GM23338 (cell line): ENCODE results near the gene ZDHHC18. TPM values are rescaled to one million over a fixed set of nuclear protein-coding genes. Genes with fewer than 3 reads are reported as not detected.

Experiments
- ATAC-seq: fragments of 200-7000 bp; cut with Tn5 transposase; 3 replicates; pipeline ENCODE4 v1.9.1; 2020
- DNase-seq: peaks from one replicate; pipeline ENCODE4 v3.0.0-alpha.2; 2015; ENCODE audit warnings: low spot score
- H2AFZ ChIP-seq: fragments of 200-600 bp; sonication (generic); 2 replicates; pipeline ENCODE4 v1.8.0; 2016; ENCODE audit warnings: antibody characterized with exemption, mild to moderate bottlenecking, moderate library complexity
- H3F3A ChIP-seq: fragments of 200-600 bp; sonication (generic); replicated peaks from 2 replicates; pipeline ENCODE4 v1.8.0; 2017; ENCODE audit warnings: antibody characterized with exemption, mixed run types, low read depth
- H3K27ac ChIP-seq: fragments of 200-600 bp; sonication (generic); 2 replicates; pipeline ENCODE4 v1.6.1; 2016; ENCODE audit warnings: low read depth
- H3K27me3 ChIP-seq: fragments of 200-600 bp; sonication (generic); 2 replicates; pipeline ENCODE4 v1.8.0; 2016; ENCODE audit warnings: mild to moderate bottlenecking, mixed run types, moderate library complexity; ENCODE audit not compliant: insufficient read depth
- H3K36me3 ChIP-seq: fragments of 200-600 bp; sonication (generic); 2 replicates; pipeline ENCODE4 v1.8.0; 2016; ENCODE audit warnings: mild to moderate bottlenecking; ENCODE audit not compliant: insufficient read depth
- H3K4me1 ChIP-seq: fragments of 200-600 bp; sonication (generic); 2 replicates; pipeline ENCODE4 v1.8.0; 2016; ENCODE audit warnings: mild to moderate bottlenecking, moderate library complexity; ENCODE audit not compliant: insufficient read depth
- H3K4me2 ChIP-seq: fragments of 200-600 bp; sonication (generic); 2 replicates; pipeline ENCODE4 v1.7.1; 2017; ENCODE audit warnings: mixed run types
- H3K4me3 ChIP-seq: fragments of 200-600 bp; sonication (generic); 2 replicates; pipeline ENCODE4 v1.6.1; 2016; ENCODE audit warnings: mixed run types
- H3K79me2 ChIP-seq: fragments of 200-600 bp; sonication (generic); replicated peaks from 2 replicates; pipeline ENCODE4 v1.8.0; 2017; ENCODE audit warnings: mild to moderate bottlenecking; ENCODE audit not compliant: insufficient read depth
- H3K9me2 ChIP-seq: fragments of 200-600 bp; sonication (generic); 2 replicates; pipeline ENCODE4 v1.8.0; 2017; ENCODE audit not compliant: insufficient read depth
- H4K20me1 ChIP-seq: fragments of 200-600 bp; sonication (generic); replicated peaks from 2 replicates; pipeline ENCODE4 v1.8.0; 2017; ENCODE audit warnings: mild to moderate bottlenecking; ENCODE audit not compliant: insufficient read depth
- H3K27ac Mint-ChIP-seq: 2 replicates; pipeline ENCODE4 v1.8.0; 2020; ENCODE audit warnings: inconsistent platforms, mild to moderate bottlenecking, moderate library complexity, mixed read lengths
- H3K27me3 Mint-ChIP-seq: 3 replicates; pipeline ENCODE4 v1.8.0; 2022; ENCODE audit warnings: low read depth, mild to moderate bottlenecking, moderate library complexity, mixed read lengths, inconsistent platforms; ENCODE audit not compliant: insufficient read depth, poor library complexity
- H3K36me3 Mint-ChIP-seq: 3 replicates; pipeline ENCODE4 v1.8.0; 2021; ENCODE audit warnings: low read depth, mild to moderate bottlenecking, inconsistent platforms, moderate library complexity, mixed read lengths
- H3K4me1 Mint-ChIP-seq: 3 replicates; pipeline ENCODE4 v1.8.0; 2020; ENCODE audit warnings: mild to moderate bottlenecking, inconsistent platforms, mixed read lengths
- H3K4me3 Mint-ChIP-seq: 3 replicates; pipeline ENCODE4 v1.8.0; 2021; ENCODE audit warnings: moderate library complexity, mild to moderate bottlenecking, inconsistent platforms, mixed read lengths
- H3K9me3 Mint-ChIP-seq: 3 replicates; pipeline ENCODE4 v1.8.0; 2020; ENCODE audit warnings: moderate library complexity, mild to moderate bottlenecking, inconsistent platforms, mixed read lengths
- CREB1 ChIP-seq: fragments of 250-450 bp; sonication (Bioruptor Pico); IDR thresholded peaks from 2 replicates; pipeline ENCODE4 v1.5.0; 2020; ENCODE audit warnings: low read depth, mild to moderate bottlenecking, moderate library complexity
- ETS1 ChIP-seq: IDR thresholded peaks from 2 replicates; pipeline ENCODE4 v1.6.1; 2016; ENCODE audit warnings: antibody characterized with exemption
- EZH2phosphoT487 ChIP-seq: fragments of 200-600 bp; sonication (generic); IDR thresholded peaks from one replicate; pipeline ENCODE4 v1.8.1; 2018; ENCODE audit warnings: antibody characterized with exemption; ENCODE audit not compliant: unreplicated experiment
- POLR2AphosphoS5 ChIP-seq: IDR thresholded peaks from 2 replicates; pipeline ENCODE4 v1.6.1; 2016; ENCODE audit warnings: antibody characterized with exemption, low read depth
- REST ChIP-seq: IDR thresholded peaks from one replicate; pipeline ENCODE4 v1.6.1; 2018; ENCODE audit warnings: antibody characterized with exemption; ENCODE audit not compliant: unreplicated experiment
- ZNF114 ChIP-seq: fragments of 250-450 bp; sonication (Bioruptor Pico); IDR thresholded peaks from 2 replicates; pipeline ENCODE4 v1.5.0; 2020; ENCODE audit warnings: mild to moderate bottlenecking, moderate library complexity
- ZNF331 ChIP-seq: fragments of 250-450 bp; sonication (Bioruptor Pico); IDR thresholded peaks from 2 replicates; pipeline ENCODE4 v1.5.0; 2020; ENCODE audit warnings: low read depth, mild to moderate bottlenecking, moderate library complexity
- ZNF462 ChIP-seq: fragments of 250-450 bp; sonication (Bioruptor Pico); IDR thresholded peaks from 2 replicates; pipeline ENCODE4 v1.5.0; 2020; ENCODE audit warnings: mild to moderate bottlenecking, moderate library complexity
- polyA plus RNA-seq: library from polyadenylated mRNA; unstranded; fragments of >200 nt; fragmentation: Nextera tagmentation; extraction: Ambion mirVana; gene quantifications from 2 replicates; pipeline ENCODE4 v1.2.1, GENCODE V29; 2016
- total RNA-seq: library from RNA; depleted of rRNA; stranded (reverse); fragments of >200 nt; shearing (Covaris generic); gene quantifications from 2 replicates; pipeline ENCODE4 v1.2.3, GENCODE V29; 2014
- TF ChIP-seq, protein P1 (sequence below), 2 experiments: fragments of 200-600 bp in 1 of 2; sonication (generic) in 1 of 2; conservative IDR thresholded peaks; 2 replicates each; pipeline versions ENCODE4 v1.5.1 to v1.6.1; 2016 to 2017; ENCODE audit warnings: antibody characterized with exemption in 2 of 2, low read depth in 2 of 2, mild to moderate bottlenecking in 2 of 2, moderate library complexity in 1 of 2

Gene ZDHHC18
- total and polyA plus RNA-seq, 2 experiments from 2014 or later: 6.3 to 26.8 TPM

DNA sequence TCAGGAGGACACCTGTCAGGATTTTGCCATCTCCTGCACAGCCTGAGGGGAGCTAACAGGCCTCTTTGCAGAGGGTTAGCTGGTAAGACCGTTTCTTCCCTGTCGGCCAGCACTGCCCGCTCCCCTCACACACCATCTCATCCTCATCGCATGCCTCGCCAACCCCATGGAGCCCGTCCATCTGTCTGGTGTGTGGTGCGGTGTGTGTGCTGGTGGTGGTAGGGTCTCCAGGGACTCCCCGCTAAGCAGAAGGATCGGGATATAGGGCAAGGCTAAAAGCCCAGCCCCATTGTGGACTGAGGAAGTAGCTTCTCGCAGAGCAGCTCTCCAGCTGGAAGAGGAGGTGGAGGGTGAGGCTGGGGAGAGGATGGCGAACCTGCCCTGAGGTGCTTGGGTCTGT is 29.7 kb downstream of the ZDHHC18 start:
- no peak overlapping the region; the same call in 1 of the 2 replicates for H3K27ac Mint-ChIP-seq
- no peaks in the 10 kb centered on the region for H3K9me2 ChIP-seq

More for the DNA sequence above, 29.7 kb downstream of the ZDHHC18 start:
- Mint-ChIP-seq H3K36me3 (peaks cover 23% of the 10 kb centered on the region), H3K27me3 (peaks cover 6% of the 10 kb centered on the region), H3K9me3 (no peaks in the 10 kb centered on the region), H3K4me1 (peaks cover 24% of the 10 kb centered on the region), H3K4me3 (no peak overlapping the region)
- no peak overlapping the region for H2AFZ ChIP-seq
- no peaks in the 10 kb centered on the region for H3K27me3 ChIP-seq
- no peaks in the 10 kb centered on the region for H4K20me1 ChIP-seq
- DNase-seq (no peak), ATAC-seq (no peak)
- H3F3A ChIP-seq: no peaks in the 10 kb centered on the region
- H3K27ac ChIP-seq: no peak overlapping the region
- no peak overlapping the region for H3K4me3 ChIP-seq
- H3K36me3 ChIP-seq: peaks cover 4% of the 10 kb centered on the region; the same call in 1 of the 2 replicates
- TF ChIP-seq POLR2AphosphoS5 (no peak), CREB1 (CRISPR knock-in tag) (no peak), EZH2phosphoT487 (no peak), ETS1 (no peak), REST (no peak), ZNF331 (no peak), ZNF114 (CRISPR knock-in tag) (no peak), ZNF462 (CRISPR knock-in tag) (no peak)
- TF ChIP-seq, protein P1, sequence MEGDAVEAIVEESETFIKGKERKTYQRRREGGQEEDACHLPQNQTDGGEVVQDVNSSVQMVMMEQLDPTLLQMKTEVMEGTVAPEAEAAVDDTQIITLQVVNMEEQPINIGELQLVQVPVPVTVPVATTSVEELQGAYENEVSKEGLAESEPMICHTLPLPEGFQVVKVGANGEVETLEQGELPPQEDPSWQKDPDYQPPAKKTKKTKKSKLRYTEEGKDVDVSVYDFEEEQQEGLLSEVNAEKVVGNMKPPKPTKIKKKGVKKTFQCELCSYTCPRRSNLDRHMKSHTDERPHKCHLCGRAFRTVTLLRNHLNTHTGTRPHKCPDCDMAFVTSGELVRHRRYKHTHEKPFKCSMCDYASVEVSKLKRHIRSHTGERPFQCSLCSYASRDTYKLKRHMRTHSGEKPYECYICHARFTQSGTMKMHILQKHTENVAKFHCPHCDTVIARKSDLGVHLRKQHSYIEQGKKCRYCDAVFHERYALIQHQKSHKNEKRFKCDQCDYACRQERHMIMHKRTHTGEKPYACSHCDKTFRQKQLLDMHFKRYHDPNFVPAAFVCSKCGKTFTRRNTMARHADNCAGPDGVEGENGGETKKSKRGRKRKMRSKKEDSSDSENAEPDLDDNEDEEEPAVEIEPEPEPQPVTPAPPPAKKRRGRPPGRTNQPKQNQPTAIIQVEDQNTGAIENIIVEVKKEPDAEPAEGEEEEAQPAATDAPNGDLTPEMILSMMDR (conservative IDR thresholded peaks at IDR 0.05; ENCODE audit: low read depth in 2 of 2): no peak
- H3K4me1 ChIP-seq: peaks cover 7% of the 10 kb centered on the region; the same call in 1 of the 2 replicates
- H3K4me2 ChIP-seq: no peak overlapping the region
- no peaks in the 10 kb centered on the region for H3K79me2 ChIP-seq
